Neuron (in vitro differentiated cells): ENCODE results near the gene WDR70.
"Not testable (repeated sequence)": the region's sequence is repeated elsewhere in the genome, so short reads cannot be mapped to it uniquely, and the experiment has no call there.

Experiments
- H2AFZ ChIP-seq: one replicate; pipeline ENCODE4 v1.6.1; 2013; ENCODE audit warnings: low read depth, mild to moderate bottlenecking, inconsistent platforms, low read length, moderate library complexity
- H3K27me3 ChIP-seq: one replicate; pipeline ENCODE4 v1.6.1; 2013; ENCODE audit warnings: low read length; ENCODE audit not compliant: insufficient read depth
- H3K36me3 ChIP-seq: one replicate; pipeline ENCODE4 v1.6.1; 2013; ENCODE audit warnings: low read length; ENCODE audit not compliant: insufficient read depth
- H3K4me1 ChIP-seq: one replicate; pipeline ENCODE4 v1.6.1; 2013; ENCODE audit warnings: low read length; ENCODE audit not compliant: insufficient read depth
- H3K4me3 ChIP-seq: 2 replicates; pipeline ENCODE4 v1.5.1; 2013; ENCODE audit warnings: mild to moderate bottlenecking, low read length, moderate library complexity
- H3K9me3 ChIP-seq: one replicate; pipeline ENCODE4 v1.6.1; 2013; ENCODE audit warnings: low read length

The WDR70 gene

DNA sequence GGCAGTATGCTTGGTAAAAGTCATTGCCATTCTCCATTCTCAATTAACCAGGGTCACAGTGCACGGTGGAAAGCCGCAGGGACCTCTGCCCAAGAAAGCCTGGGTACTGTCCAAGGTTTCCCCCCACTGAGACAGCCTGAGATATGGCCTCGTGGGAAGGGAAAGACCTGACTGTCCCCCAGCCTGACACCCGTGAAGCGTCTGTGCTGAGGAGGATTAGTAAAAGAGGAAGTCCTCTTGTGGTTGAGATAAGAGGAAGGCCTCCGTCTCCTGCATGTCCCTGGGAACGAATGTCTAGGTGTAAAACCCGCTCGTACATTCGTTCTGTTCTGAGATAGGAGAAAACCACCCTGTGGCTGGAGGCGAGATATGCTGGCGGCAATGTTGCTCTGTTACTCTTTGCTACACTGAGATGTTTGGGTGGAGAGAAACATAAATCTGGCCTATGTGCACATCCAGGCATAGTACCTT is 293.0 kb downstream of the WDR70 start:
- not testable (repeated sequence) for H2AFZ ChIP-seq, H3K27me3 ChIP-seq, H3K36me3 ChIP-seq, H3K4me1 ChIP-seq, H3K4me3 ChIP-seq, H3K9me3 ChIP-seq

DNA sequence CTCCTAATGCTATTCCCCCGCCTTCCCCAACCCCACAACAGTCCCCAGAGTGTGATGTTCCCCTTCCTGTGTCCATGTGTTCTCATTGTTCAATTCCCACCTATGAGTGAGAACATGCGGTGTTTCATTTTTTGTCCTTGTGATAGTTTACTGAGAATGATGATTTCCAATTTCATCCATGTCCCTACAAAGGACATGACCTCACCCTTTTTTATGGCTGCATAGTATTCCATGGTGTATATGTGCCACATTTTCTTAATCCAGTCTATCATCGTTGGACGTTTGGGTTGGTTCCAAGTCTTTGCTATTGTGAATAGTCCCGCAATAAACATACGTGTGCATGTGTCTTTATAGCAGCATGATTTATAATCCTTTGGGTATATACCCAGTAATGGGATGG is 295.2 kb downstream of the WDR70 start:
- H3K4me1 ChIP-seq, H3K9me3 ChIP-seq, H3K36me3 ChIP-seq, H3K4me3 ChIP-seq, H3K27me3 ChIP-seq, H2AFZ ChIP-seq: not testable (repeated sequence)

DNA sequence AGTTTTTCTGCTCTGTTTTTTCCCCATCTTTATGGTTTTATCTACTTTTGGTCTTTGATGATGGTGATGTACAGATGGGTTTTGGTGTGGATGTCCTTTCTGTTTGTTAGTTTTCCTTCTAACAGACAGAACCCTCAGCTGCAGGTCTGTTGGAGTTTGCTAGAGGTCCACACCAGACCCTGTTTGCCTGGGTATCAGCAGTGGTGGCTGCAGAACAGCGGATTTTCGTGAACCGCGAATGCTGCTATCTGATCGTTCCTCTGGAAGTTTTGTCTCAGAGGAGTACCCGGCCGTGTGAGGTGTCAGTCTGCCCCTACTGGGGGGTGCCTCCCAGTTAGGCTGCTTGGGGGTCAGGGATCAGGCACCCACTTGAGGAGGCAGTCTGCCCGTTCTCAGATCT is 300.2 kb downstream of the WDR70 start:
- not testable (repeated sequence) for H2AFZ ChIP-seq, H3K27me3 ChIP-seq, H3K9me3 ChIP-seq, H3K36me3 ChIP-seq, H3K4me3 ChIP-seq, H3K4me1 ChIP-seq

GRCh38 chr5:37679903-37680302 is 300.8 kb downstream of the WDR70 start:
- not testable (repeated sequence) for H3K4me3 ChIP-seq, H2AFZ ChIP-seq, H3K27me3 ChIP-seq, H3K36me3 ChIP-seq, H3K4me1 ChIP-seq, H3K9me3 ChIP-seq

DNA sequence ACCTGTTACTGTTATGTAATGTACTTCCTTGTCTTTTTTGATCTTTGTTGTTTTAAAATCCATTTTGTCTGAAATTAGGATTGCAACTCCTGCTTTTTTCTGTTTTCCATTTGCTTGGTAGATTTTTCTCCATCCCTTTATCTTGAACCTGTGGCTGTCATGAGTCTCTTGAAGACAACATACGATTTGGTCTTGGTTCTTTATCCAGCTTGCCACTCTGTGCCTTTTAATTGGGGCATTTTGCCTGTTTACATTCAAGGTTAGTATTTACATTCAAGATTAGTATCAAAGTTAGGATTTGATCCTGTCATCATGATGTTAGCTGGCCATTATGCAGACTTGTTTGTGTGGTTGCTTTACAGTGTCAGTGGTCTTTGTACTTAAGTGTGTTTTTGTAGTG is 304.0 kb downstream of the WDR70 start:
- Histone ChIP-seq H3K9me3 (peaks cover 7% of the 10 kb centered on the region), H2AFZ (no peak overlapping the region), H3K36me3 (no peaks in the 10 kb centered on the region), H3K4me1 (no peaks in the 10 kb centered on the region), H3K4me3 (no peak overlapping the region), H3K27me3 (no peaks in the 10 kb centered on the region)

DNA sequence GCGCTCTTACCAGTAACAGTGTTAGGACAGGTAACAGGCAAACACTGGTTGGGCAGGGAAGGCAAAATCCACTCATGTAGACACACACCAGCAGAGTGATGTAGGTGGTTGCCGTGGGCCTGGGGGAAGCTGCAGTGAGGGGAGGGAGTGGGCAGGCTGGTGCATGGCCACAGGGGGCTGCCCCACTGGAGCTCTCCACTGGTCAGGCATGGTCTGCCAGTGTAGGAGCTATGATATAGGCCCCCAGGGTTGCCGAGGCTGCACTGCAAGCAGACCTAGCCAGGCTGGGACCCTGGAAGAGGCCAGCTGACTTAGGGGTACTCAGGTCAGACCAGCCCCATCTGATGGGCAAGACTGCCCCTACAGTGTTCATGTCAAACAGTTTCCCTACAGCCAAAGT is 306.1 kb downstream of the WDR70 start:
- Histone ChIP-seq H3K27me3 (no peaks in the 10 kb centered on the region), H3K9me3 (peaks cover 7% of the 10 kb centered on the region), H3K36me3 (no peaks in the 10 kb centered on the region), H3K4me1 (no peaks in the 10 kb centered on the region), H3K4me3 (no peak overlapping the region), H2AFZ (no peak overlapping the region)

DNA sequence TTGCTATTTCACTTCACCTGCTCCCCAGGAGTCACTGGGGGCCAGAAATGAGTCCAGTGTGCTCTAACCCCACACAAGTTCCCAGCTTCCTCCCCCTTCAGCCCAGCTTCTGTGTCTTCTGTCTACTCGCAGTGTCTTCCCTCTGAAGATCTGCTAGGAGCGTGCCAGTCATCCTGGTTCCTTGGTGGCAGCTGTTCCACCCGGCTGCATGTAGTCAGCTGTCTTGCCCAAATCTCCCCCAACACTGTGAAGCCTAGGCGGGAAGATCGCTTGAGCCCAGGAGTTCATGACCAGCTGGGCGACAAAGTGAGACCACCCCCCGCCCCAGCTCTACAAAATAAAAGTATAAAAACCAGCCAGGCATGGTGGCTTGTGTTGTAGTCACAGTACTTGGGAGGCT is 306.7 kb downstream of the WDR70 start:
- Histone ChIP-seq H3K9me3 (peaks cover 7% of the 10 kb centered on the region), H2AFZ (no peak overlapping the region), H3K36me3 (no peaks in the 10 kb centered on the region), H3K4me3 (no peak overlapping the region), H3K27me3 (no peaks in the 10 kb centered on the region), H3K4me1 (no peaks in the 10 kb centered on the region)

- not testable (repeated sequence) for H3K9me3 ChIP-seq, H3K4me3 ChIP-seq, H3K4me1 ChIP-seq, H3K36me3 ChIP-seq, H2AFZ ChIP-seq, H3K27me3 ChIP-seq
Measured at GRCh38 chr5:37688925-37689324, 309.8 kb downstream of the WDR70 start.

GRCh38 chr5:37694333-37694732 is 315.2 kb downstream of the WDR70 start:
- H3K9me3 ChIP-seq, H3K27me3 ChIP-seq, H3K4me3 ChIP-seq, H3K4me1 ChIP-seq, H2AFZ ChIP-seq, H3K36me3 ChIP-seq: not testable (repeated sequence)

GRCh38 chr5:37694867-37695266 is 315.7 kb downstream of the WDR70 start:
- Histone ChIP-seq H3K4me1 (no peaks in the 10 kb centered on the region), H3K27me3 (no peaks in the 10 kb centered on the region), H3K9me3 (no peaks in the 10 kb centered on the region), H3K4me3 (no peak overlapping the region), H2AFZ (no peak overlapping the region), H3K36me3 (no peaks in the 10 kb centered on the region)

- Histone ChIP-seq H3K9me3 (no peaks in the 10 kb centered on the region), H3K4me3 (no peak overlapping the region), H3K4me1 (no peaks in the 10 kb centered on the region), H3K27me3 (no peaks in the 10 kb centered on the region), H2AFZ (no peak overlapping the region), H3K36me3 (no peaks in the 10 kb centered on the region)
Measured at GRCh38 chr5:37695647-37696046, 316.5 kb downstream of the WDR70 start.

DNA sequence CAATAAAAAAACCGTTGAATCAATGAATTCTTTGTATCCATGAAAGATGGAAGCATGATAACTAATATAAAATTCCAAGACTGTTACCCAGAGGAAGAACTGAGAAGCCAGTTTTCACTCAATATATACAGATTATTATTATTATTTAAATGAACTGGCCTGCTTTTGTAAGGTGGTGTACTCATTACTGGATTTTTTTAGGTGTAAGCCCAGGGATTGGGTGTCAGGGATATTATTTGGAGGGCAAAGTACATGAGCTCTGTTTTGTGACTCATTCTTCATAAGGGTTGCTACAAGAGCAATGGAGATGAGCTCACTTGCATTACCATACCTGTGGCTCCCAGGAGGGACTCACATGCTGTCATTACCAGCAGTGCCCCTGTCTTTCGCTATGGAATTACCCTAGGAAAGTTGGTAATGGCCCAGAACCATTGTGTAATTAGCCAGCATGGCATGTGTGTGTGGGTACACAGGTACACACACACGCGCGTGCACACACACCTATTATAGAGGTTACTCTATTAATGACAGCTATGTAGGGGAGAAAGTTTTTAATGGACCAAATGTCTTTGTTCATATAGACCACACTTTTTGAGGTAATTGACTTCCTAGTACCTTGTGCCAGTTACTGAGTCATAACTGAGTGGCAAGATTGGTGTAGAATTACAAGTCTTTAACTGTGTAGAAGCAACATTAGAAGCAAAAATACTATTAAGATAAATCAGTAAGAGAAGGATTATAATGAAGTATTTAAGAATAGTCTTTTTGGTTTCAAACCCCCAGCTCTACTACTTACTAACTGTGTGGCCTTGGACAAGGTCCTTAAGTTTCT is 317.3 kb downstream of the WDR70 start:
- Histone ChIP-seq H3K9me3 (no peaks in the 10 kb centered on the region), H3K36me3 (no peaks in the 10 kb centered on the region), H3K27me3 (no peaks in the 10 kb centered on the region), H3K4me3 (no peak overlapping the region), H2AFZ (no peak overlapping the region), H3K4me1 (no peaks in the 10 kb centered on the region)

GRCh38 chr5:37701868-37702267 is 322.8 kb downstream of the WDR70 start:
- Histone ChIP-seq H2AFZ (no peak overlapping the region), H3K9me3 (no peaks in the 10 kb centered on the region), H3K4me1 (no peaks in the 10 kb centered on the region), H3K36me3 (peaks cover 2% of the 10 kb centered on the region), H3K27me3 (no peaks in the 10 kb centered on the region), H3K4me3 (no peak overlapping the region)

- Histone ChIP-seq H3K4me1 (no peaks in the 10 kb centered on the region), H3K27me3 (no peaks in the 10 kb centered on the region), H3K9me3 (no peaks in the 10 kb centered on the region), H3K4me3 (no peak overlapping the region), H2AFZ (no peak overlapping the region), H3K36me3 (peaks cover 2% of the 10 kb centered on the region)
Measured at GRCh38 chr5:37703841-37704241, 324.7 kb downstream of the WDR70 start.
